Putamen (tissue), 1 donor: Measurements from ENCODE around the gene EXO1.
A peak's percentile ranks its signal among the peaks of the same experiment; 100 is the strongest.
"Not testable (repeated sequence)": the region's sequence is repeated elsewhere in the genome, so short reads cannot be mapped to it uniquely, and the experiment has no call there.

ENCODE experiments used
- DNase-seq: peaks from one replicate; pipeline ENCODE4 v3.0.0-alpha.2; 2016; ENCODE audit warnings: low spot score

The EXO1 gene

DNA sequence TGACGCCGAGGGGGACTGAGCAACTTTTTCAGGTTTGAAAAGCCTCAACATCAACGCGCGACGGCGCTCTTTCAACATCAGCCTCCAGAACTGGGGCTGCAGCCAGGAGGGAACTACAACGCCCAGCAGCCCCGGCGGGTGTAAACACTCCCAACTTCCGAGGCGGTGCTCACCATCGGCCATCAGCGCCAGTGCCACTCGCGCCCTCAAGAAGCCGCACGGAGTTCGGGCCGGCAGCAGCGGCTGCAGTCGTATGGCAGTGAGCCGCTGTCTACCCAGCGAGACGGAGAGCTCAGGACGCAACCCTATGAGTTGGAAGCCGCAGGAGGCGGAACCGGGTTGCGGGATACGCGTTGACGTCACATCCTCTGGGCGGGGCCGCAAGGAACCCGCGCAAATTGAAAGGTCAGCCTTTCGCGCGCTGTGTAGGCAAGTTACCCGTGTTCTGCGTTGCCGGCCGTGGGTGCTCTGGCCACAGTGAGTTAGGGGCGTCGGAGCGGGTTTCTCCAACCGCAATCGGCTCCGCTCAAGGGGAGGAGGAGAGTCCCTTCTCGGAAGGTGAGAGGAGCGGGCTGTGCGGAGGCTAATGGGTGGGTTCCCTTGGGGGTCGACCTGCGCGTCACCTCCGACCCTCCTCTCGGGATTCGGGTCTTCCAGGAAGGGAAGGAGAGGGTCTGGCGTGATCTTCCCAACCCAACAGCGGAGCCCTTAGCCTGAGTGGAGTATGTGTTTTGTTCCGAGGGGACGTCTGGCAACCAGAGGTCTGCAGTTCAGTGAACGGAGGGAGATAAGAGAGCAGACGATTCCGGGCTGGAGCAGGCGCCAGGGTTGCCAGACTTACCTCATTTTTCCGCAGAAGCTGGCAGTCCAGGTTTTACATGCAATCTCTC lies at the start of gene EXO1:
EXO1 (plus strand) TSS at position 409 of the 890 bp plus-strand sequence. CDS start 2,222 bp downstream, outside the sequence.
- peak; percentile 91 for DNase-seq

DNA sequence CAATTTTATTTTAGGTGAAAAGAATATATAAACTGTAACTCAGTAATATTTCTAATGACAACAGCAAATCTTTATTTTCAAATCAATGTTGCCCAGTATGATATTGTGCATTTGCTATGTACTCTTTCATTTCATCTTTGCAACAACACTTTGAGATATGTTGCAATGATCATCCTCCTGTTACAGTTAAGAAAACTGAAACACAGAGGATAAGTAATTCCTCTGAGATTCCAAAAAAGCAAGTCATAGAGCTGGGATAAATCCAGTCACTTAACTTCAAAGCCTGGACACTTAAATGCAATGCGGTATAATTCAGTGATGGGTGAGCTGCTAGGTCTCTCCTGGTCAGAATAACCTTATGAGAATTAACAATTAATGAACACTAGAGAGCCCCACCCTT lies 48.6 kb upstream of the EXO1 start:
- DNase-seq, result no peak

DNA sequence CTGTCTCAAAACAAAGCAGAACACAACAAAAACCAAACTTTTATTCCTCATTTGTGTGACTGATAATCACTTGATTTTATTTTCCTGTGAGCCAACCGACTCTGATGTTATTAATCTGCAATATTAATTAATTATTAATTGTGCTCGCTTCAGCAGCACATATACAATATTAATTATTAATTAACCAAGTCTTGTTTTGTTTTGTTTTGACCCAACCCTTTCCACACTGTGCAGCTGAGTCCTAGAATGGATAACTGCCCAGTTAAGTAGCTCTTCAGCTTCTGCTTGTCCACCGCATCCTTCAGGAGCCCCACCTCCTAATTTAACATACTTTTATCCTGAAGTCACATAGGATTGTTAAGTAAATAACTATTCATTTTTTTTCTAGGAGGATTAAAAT lies 47.4 kb upstream of the EXO1 start:
- no peak for DNase-seq

DNA sequence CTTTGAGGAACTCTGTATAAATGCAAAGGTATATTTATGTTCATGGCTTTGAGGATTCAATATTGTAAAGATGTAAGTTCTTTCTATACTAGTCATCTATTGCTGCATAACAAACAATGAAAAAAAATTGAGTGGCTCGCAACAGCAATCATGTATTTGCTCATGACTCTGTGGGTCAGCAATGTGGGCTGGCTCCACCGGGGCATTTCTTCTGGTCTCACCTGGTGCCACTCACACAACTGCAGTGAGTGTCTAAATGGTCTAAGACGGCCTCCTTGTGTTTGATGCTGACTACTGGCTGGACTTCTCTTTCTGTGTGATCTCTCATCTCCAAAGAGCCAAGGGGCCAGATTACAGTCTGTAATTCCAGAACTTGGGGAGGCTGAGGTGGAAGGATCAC lies 45.1 kb upstream of the EXO1 start:
- DNase-seq, result no peak

DNA sequence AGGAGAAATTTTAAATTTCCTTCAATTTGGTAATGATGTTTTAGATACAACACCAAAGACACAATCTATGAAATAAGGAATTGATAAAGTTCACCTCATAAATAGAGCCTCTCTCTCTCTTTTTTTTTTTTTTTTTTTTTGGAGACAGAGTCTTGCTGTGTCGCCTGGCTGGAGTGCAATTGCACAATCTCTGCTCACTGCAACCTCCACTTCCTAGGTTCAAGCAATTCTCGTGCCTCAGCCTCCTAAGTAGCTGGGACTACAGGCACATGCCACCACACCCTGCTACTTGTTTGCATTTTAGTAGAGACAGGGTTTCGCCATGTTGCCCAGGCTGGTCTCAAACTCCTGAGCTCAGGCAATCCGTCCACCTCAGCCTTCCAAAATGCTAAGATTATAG lies 43.3 kb upstream of the EXO1 start:
- DNase-seq, result not testable (repeated sequence)

DNA sequence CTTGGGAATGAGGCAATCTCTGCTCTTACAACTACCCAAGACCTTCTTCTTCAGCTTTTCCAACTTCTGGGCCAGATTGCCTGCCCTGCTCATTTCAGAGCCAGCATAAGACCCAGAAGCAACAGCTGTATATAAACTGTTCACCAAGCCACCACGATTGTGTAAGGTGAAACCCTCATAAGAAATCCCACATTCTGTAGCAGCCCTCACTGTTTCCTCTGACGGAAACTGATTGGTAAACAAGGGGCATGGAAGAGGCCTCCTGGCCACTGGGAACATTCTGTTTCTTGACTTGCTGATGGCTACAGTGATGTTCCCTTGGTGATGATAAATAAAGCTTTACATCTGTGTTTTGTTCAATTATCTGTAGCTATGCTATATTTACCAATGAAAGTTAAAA lies 39.7 kb upstream of the EXO1 start:
- DNase-seq, result no peak

DNA sequence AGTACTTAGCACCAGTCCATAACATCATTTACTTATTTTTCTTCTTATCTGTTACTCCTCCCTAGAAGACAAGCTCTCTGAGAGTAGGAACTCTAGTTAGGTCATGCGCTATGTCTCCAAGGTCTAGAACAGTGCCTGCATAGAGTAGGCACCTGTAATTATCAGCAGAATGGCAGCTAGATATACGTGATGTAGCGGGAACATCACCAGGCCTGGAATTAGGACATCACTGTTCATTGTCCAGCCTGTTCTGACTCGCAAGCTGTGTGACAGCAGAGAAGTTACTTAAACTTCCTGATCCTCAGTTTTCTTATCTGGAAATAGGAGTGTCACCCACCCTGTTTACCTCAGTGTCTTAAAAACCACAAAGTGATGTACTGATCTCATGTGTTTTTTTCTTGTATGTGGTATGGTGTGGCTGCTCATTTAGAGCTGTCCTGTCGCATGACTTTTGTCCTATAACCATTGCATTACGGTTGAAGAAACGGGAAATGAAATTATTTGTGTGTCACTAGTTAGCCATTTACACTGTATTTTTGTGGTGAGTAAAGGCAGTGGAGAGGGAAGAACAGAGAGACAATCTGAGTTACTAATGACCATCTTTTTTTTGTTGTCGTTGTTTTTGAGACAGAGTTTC lies 37.1 kb upstream of the EXO1 start:
- no peak for DNase-seq

DNA sequence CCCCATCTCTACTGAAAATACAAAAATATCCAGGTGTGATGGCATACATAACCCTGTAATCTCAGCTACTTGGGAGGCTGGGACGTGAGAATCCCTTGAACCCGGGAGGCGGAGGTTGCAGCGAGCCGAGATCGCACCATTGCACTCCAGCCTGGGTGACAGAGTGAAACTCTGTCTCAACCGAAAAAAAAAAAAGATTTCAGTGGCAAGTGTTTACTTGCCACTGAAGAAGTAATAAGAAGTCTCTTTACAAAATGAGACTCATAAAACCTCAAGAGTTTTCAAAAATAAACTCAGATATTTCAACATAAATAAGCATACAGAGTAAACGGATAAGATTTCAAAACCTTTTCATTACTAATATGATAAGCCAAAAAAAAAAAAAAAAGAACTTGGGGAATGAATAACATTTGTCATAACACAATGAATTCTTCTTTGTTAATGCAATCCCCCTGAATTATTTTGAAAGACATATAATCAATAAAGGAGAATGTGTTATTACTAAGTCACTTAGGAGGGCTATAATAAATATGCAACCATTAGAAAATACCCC lies 34.2 kb upstream of the EXO1 start:
- DNase-seq, result no peak

DNA sequence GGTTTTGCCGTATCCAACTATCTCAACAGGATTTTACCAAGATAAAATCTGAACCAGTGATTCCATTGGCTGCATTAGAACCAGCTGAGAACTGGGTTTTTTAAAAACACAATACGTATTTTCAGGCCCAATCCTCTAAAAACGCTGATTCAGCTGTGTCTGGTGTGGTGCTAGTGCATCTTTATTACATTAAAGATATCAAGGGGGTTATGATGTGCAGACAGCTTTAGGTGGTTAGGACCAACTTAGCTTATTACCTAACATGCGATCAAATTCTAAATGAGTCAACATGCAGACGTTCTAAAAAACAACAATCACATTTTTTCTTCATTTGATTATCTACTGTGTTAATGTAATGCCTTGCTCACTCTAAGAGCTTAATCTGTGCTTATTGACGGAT lies 32.0 kb upstream of the EXO1 start:
- no peak for DNase-seq

DNA sequence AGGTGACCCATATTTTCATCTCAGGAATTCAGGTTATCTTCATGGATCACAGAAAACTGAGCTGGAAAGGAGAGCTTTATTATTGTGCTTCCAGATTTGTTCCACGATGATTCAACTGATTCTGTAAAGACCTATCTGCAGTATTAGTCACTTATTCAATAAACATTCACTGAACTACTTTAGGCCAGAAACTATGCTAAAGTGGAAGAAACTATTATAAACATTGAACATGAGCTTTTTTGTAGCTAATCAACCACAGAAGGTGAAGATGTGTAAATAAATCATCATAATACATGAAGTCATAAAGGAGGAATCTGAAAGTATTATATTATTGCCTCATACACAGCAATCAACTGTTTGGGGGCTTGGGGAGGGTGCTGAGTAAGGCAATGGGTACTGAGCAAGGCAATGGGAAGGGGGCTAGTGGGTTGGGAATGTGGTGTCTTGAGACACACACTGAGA lies 30.6 kb upstream of the EXO1 start:
- no peak for DNase-seq

DNA sequence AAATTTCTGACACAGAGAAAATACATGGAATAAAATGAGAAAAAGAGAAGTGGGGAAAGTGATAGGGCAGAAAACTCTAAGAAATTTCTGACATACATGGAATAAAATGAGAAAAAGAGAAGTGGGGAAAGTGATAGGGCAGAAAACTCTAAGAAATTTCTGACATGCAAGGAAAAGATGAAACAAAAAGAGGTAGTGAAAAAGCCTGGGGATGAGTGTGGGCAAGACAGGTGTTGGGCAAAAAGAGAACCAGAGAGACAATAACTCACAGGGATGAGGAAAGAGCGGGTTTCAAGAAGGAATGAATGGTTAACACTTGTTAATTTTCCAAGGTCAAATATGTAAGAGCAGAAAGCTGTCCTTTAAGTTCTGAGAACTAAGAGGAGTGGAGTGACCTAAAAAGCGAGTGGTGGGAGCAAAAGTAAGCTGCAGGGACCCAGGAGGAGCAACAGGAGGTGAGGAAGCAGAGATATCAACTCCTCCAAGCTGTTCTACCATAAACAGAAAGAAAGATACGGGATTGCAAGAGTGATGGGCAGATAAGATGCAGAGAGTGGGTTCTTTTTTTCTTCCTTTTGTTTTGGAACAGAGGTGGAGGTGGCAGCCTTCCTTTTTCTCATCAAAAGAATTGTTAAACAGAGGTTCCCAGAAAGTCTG lies 29.9 kb upstream of the EXO1 start:
- no peak for DNase-seq

DNA sequence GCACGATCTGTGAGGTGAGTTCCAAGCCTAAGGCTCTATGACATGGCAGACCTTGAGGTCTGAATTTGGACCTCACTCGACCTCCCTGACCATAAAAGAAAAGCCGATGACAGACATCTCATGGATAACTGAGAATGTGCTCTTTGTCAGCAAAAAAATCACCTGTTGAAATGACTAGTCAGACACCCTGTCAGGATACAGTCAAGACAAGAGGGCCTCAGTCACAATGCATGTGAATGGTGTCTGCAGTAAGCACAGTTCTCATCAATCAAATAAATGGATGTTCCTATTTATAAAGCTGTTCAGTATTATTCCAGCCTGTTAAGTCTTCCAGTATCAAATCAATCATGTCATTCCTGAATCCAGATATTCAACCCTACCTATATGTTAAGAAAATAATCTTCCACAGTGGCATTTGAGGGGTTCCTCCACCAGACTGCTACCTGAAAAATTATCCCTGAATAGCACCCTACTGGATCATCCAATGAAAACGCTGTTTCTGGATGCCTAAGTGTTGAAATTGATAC lies 28.6 kb upstream of the EXO1 start:
- DNase-seq, result no peak

DNA sequence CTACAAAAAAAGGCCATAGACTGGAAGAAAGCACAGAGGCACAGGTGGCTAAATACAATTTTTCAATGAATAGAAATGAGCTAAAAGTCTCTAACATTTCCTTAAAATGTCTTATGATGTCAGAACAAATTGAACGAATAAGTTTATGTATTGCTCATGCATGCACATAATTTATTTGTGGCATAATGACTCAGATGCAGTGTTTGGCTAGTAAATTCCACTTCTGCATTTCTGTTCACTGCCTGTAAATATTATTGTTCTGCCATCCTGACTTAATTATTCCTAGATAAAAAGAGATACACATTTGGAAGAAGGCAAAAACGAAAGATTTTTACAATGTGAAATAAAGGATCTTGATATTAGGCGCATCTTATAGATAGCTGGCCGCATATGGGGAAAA lies 26.6 kb upstream of the EXO1 start:
- no peak for DNase-seq

DNA sequence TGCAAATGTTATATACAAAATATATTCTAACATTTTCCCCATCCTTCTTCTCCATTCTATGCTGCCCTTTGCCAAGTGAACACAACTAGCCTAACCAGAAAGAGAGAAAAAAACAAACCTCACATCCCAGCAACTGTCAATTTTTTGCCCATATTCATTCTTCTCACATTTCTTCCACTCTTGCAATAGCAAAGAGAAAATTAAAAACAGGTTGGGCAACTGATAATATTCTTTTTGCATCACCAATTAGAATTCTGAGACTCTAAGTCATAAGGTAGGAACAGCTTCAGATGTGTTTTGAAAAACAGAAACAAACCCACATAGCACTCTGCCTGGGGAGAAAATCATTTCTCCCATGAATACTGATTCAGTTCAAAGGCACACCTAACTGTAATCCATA lies 25.2 kb upstream of the EXO1 start:
- no peak for DNase-seq

DNA sequence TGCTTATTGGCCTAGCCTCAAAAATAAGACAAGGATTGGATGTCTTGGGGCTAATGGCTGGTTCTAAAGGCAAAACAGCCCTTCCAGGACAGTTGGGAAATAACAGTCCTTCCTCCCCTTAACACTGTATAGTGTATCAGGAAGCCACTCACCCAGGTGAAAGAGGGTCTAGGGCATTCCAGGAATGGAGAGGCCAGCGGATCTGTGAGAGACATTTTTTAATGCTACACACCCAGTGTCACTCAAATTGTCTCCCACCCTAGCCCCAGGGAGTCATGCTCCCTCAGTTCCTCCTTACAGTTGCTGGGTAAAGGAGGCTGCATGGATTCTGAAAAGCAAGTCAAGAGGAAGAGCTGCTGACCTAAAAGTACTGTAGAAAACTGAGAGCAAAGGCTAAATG lies 24.1 kb upstream of the EXO1 start:
- DNase-seq, result no peak

DNA sequence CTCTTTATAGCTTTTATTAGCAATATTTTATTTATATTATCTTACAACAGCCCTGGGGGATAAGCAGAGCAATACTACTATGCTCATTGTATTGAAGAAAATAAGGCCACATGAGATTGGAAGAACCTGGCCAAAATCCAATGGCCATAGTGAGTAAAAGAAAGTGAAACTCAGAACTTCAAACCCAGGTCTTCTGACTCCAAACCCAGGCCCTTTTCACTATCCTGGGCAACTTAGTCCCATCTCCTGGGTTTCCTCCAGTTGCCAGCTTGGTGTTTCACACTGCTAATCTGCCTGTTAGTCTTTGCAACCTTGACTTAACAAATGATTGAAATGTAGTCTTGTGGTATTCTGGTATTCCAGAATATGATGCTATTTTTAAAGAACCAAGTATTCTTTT lies 22.4 kb upstream of the EXO1 start:
- no peak for DNase-seq

DNA sequence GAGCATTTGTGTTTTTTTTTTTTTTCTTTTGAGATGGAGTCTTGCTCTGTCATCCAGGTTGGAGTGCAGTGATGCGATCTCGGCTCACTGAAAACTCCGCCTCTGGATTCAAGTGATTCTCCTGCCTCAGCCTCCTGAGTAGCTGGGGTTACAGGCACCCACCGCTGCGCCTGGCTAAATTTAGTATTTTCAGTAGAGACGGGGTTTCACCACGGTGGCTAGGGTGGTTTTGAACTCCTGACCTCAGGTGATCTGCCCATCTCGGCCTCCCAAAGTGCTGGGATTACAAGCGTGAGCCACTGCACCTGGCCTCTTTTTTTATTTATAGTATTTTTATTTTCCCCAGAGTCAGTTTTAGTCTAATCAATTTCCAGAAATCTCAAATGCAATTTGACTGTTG lies 21.4 kb upstream of the EXO1 start:
- DNase-seq, result not testable (repeated sequence)

DNA sequence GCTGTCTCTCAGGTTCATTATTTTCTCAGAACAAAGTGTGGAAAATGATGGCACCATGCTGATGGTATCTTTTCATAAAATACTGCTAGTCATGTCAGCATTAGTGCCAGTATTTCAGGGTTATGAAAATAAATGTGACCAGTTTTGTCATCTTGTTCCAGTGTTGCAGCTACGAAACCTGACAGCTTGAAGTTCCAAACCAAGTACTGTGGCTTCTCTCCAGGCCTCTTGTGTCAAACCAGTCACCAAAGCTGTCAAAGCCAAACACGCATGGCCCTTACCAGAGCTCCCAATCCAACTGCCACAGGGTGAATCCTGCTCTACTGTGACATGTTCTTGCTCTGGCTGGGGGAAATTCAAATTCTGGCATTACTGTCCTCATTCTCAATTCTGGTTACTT lies 20.7 kb upstream of the EXO1 start:
- no peak for DNase-seq

DNA sequence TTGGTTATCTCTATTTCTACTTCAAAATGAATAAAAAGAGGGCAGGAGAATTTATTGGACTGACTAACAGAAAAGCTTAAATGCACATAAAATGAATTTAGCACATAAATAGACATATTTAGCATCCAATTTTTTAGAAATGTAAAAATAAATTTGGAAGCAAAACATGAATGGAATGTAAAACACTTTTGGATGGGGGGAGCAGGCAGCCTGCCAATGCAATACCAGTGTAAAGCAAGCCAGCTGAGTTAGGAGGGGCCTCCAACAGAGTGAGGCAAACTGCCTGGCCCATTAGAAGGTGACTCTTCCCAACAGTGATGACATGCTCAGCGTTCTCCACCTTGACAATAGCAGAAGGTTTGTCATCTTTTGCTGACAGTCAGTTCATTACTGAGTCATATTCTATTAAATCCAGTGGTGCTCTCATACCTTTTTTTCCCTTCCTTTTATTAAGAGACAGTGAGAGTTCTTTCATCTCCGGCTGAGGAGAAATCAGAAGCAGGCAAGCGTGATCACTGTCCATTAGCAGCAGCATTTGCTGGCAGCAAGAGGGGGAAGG lies 19.5 kb upstream of the EXO1 start:
- DNase-seq, result no peak

DNA sequence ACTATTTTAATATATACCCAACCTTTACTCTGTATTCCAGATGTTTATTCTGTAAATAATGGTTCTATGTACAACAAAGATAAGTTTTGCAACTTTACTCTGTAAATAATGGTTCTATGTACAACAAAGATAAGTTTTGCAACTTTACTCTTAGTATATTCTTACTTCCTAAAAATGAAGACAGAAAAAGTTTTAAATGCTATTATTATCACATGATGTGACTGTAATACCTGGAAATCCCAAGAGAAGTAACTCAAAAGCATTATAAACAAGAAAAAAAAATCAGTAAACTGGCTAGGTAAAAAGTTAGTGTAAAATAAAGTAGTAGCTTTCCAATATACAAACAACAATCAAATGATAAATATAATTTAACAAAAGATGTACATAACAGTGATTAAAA lies 18.5 kb upstream of the EXO1 start:
- DNase-seq, result no peak

DNA sequence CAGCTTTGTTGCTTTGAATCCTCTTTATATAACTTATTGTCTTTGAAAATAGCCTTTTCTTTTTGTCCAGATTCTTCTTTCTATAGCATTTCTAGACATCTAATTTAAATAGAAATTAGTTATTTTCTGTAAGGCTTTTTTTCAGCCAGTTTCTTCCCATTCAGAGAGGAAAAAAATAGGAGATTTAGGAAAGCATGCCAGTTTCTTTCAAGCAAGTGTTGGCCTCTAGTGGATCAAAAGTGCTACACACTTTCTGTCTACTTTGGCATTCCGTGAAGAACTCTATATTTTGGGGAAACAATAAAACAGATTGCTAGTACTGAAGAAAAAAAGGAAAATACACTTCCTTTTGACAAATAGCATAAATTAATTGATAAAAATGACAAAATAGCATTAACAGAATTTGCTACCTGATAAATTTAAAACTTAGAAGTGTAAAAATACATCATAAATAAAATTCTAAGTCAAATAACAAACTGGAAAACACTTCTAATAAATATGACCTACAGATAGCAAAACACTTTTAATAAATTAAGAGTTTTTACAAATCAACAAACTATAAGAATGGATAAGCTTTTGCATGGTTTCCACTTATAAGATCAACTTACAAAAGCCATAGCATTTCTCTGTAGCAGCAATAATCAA lies 13.1 kb upstream of the EXO1 start:
- DNase-seq, result peak; percentile 21

DNA sequence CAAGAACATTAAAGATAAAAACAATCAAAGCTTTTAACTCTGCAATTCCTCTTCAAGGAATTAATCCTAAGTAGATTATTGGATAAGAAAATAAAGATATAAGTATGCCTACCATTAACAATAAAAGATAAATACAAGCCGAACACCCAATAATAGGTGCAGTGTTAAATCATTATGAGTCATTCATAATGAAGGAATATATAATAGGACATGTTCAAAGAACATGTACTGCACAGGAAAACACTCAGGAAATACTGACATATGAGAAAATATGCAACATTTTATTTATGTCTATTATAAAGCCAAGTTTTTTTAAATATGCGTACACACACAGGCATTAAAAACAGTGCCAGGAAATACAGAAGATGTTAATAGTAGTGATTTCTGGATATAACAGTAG lies 11.1 kb upstream of the EXO1 start:
- DNase-seq, result no peak
